ENCODE measurements around the gene LMNA.

- TF ChIP-seq SMC3 (IDR thresholded peaks at IDR 0.05; ENCODE audit: low read depth, low read length) = no peak
- TF ChIP-seq, protein P1, sequence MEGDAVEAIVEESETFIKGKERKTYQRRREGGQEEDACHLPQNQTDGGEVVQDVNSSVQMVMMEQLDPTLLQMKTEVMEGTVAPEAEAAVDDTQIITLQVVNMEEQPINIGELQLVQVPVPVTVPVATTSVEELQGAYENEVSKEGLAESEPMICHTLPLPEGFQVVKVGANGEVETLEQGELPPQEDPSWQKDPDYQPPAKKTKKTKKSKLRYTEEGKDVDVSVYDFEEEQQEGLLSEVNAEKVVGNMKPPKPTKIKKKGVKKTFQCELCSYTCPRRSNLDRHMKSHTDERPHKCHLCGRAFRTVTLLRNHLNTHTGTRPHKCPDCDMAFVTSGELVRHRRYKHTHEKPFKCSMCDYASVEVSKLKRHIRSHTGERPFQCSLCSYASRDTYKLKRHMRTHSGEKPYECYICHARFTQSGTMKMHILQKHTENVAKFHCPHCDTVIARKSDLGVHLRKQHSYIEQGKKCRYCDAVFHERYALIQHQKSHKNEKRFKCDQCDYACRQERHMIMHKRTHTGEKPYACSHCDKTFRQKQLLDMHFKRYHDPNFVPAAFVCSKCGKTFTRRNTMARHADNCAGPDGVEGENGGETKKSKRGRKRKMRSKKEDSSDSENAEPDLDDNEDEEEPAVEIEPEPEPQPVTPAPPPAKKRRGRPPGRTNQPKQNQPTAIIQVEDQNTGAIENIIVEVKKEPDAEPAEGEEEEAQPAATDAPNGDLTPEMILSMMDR (conservative IDR thresholded peaks at IDR 0.05; ENCODE audit: low read depth, low read length) = no peak
- no peak for TF ChIP-seq NFE2L2 (IDR thresholded peaks at IDR 0.05; ENCODE audit: low read depth, low read length)
- no peak for TF ChIP-seq RFX5 (IDR thresholded peaks at IDR 0.05; ENCODE audit: low read depth, low read length)
- no peak for TF ChIP-seq CEBPB (IDR thresholded peaks at IDR 0.05; ENCODE audit: low read depth, low read length)
- TF ChIP-seq RAD21 (IDR thresholded peaks at IDR 0.05; ENCODE audit: low read length) = no peak
- TF ChIP-seq POLR2A (IDR thresholded peaks at IDR 0.05; ENCODE audit: low read depth, low read length) = no peak; the same call in none of the 2 replicates
- TF ChIP-seq MXI1 (IDR thresholded peaks at IDR 0.05; ENCODE audit: borderline replicate concordance, low read depth, low read length) = no peak
- TF ChIP-seq CHD1 (IDR thresholded peaks at IDR 0.05; ENCODE audit: low read depth, low read length) = no peak
- TF ChIP-seq USF2 (IDR thresholded peaks at IDR 0.05; ENCODE audit: low read depth, low read length) = no peak
Measured at GRCh38 chr1:156102633-156103511, 11.6 kb upstream of the LMNA start.
